MCF 10A (cell line): Measurements from ENCODE around the gene TMEM87B. TPM values are rescaled to one million over a fixed set of nuclear protein-coding genes. Genes with fewer than 3 reads are reported as not detected.

ENCODE experiments used
- BruUV-seq: library from RNA; stranded (reverse); fragments of 400-500 nt; replicated peaks from 2 replicates; lab custom pipeline; 2021; lab: Mats Ljungman, UMichigan
- CTCF ChIA-PET: fragments of 300-600 bp; sonication (Branson Sonifier 250); formaldehyde crosslinking; extraction: SDS; loops from one replicate; lab custom pipeline; 2021; ENCODE audit warnings: antibody characterized with exemption, inconsistent platforms; lab: Yijun Ruan, JAX
- POLR2A ChIA-PET: fragments of 300-600, 350-650 bp; sonication (Branson Sonifier 250); formaldehyde crosslinking; extraction: SDS; loops from one replicate; lab custom pipeline; 2020; ENCODE audit warnings: antibody characterized with exemption, inconsistent platforms; lab: Yijun Ruan, JAX
- DNase-seq: peaks from one replicate; pipeline ENCODE4 v3.0.0-alpha.2; 2018; ENCODE audit not compliant: unreplicated experiment
- H3K27ac Mint-ChIP-seq: one replicate; pipeline ENCODE4 v1.8.0; 2022; ENCODE audit warnings: mild to moderate bottlenecking, low read depth, mixed read lengths; ENCODE audit not compliant: unreplicated experiment
- H3K27me3 Mint-ChIP-seq: one replicate; pipeline ENCODE4 v1.8.0; 2022; ENCODE audit warnings: mixed read lengths; ENCODE audit not compliant: insufficient read depth, unreplicated experiment
- H3K36me3 Mint-ChIP-seq: one replicate; pipeline ENCODE4 v1.8.0; 2022; ENCODE audit warnings: mild to moderate bottlenecking, moderate library complexity, mixed read lengths; ENCODE audit not compliant: insufficient read depth, unreplicated experiment
- H3K4me1 Mint-ChIP-seq: one replicate; pipeline ENCODE4 v1.8.0; 2022; ENCODE audit warnings: mixed read lengths; ENCODE audit not compliant: insufficient read depth, unreplicated experiment
- H3K4me3 Mint-ChIP-seq: one replicate; pipeline ENCODE4 v1.8.0; 2022; ENCODE audit warnings: mild to moderate bottlenecking, moderate library complexity, mixed read lengths; ENCODE audit not compliant: unreplicated experiment
- H3K9me3 Mint-ChIP-seq: one replicate; pipeline ENCODE4 v1.8.0; 2022; ENCODE audit warnings: mixed read lengths; ENCODE audit not compliant: unreplicated experiment
- intact Hi-C: fragments of 100-400 bp; cut with micrococcal nuclease; formaldehyde crosslinking; loops from 2 replicates; pipeline ENCODE4 v1.14.1; 2022
- total RNA-seq: library from RNA; stranded (reverse); gene quantifications from 2 replicates; pipeline ENCODE4 v1.2.3, GENCODE V29; 2022
- TF ChIP-seq, protein P1 (sequence below): fragments of 200-600 bp; IDR thresholded peaks from one replicate; pipeline ENCODE4 v1.8.0; 2022; ENCODE audit warnings: antibody characterized with exemption, mild to moderate bottlenecking; ENCODE audit not compliant: unreplicated experiment

The TMEM87B gene
- total RNA-seq, 1 experiment from 2014 or later: 29.1 TPM

DNA sequence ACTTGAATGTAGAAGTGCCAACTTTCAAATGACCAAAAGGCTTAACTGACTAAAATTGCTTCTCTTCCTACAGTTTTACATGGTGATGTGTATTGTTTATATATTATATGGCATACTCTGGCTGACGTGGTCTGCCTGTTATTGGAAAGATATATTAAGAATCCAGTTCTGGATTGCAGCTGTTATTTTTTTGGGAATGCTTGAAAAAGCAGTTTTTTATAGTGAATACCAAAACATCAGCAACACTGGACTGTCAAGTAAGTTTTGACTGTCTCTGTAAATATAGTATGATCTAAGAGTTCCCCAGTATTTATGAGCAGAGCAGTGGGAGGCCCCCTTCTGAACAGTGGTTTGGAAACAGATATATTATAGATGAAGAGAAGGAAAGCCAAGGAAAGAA is 26.2 kb downstream of the TMEM87B start:
- POLR2A ChIA-PET: interaction anchor here (0.6 kb wide), 1 partner anchor 20 kb away, joined by 3 read pairs; no protein-coding TSS in a partner anchor
- CTCF ChIA-PET: no interaction called here
- Mint-ChIP-seq H3K36me3 (peaks cover 52% of the 10 kb centered on the region), H3K4me1 (no peaks in the 10 kb centered on the region), H3K27me3 (no peaks in the 10 kb centered on the region), H3K27ac (no peak overlapping the region), H3K9me3 (no peaks in the 10 kb centered on the region), H3K4me3 (no peak overlapping the region)
- TF ChIP-seq, protein P1, sequence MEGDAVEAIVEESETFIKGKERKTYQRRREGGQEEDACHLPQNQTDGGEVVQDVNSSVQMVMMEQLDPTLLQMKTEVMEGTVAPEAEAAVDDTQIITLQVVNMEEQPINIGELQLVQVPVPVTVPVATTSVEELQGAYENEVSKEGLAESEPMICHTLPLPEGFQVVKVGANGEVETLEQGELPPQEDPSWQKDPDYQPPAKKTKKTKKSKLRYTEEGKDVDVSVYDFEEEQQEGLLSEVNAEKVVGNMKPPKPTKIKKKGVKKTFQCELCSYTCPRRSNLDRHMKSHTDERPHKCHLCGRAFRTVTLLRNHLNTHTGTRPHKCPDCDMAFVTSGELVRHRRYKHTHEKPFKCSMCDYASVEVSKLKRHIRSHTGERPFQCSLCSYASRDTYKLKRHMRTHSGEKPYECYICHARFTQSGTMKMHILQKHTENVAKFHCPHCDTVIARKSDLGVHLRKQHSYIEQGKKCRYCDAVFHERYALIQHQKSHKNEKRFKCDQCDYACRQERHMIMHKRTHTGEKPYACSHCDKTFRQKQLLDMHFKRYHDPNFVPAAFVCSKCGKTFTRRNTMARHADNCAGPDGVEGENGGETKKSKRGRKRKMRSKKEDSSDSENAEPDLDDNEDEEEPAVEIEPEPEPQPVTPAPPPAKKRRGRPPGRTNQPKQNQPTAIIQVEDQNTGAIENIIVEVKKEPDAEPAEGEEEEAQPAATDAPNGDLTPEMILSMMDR: no peak
- no TSS peak for BruUV-seq
- DNase-seq: no peak
- intact Hi-C loops: no loop called here

- H3K4me3 Mint-ChIP-seq: no peak overlapping the region
- BruUV-seq: no TSS peak
- H3K36me3 Mint-ChIP-seq: peaks cover 74% of the 10 kb centered on the region
- no peak for DNase-seq
- intact Hi-C loops: no loop called here
- ChIA-PET POLR2A (no interaction called here), CTCF (no interaction called here)
- H3K4me1 Mint-ChIP-seq: no peaks in the 10 kb centered on the region
- no peaks in the 10 kb centered on the region for H3K27me3 Mint-ChIP-seq
- H3K9me3 Mint-ChIP-seq: no peaks in the 10 kb centered on the region
- H3K27ac Mint-ChIP-seq: no peak overlapping the region
- TF ChIP-seq, protein P1: no peak
Measured at GRCh38 chr2:112084689-112085374, 29.8 kb downstream of the TMEM87B start.

GRCh38 chr2:112085375-112085730 is 30.3 kb downstream of the TMEM87B start:
- TF ChIP-seq, protein P1: no peak
- ChIA-PET POLR2A (interaction anchor here (0.7 kb wide), 1 partner anchor 246 kb away, joined by 3 read pairs; no protein-coding TSS in a partner anchor), CTCF (no interaction called here)
- intact Hi-C loops: no loop called here
- no peak for DNase-seq
- no peak overlapping the region for H3K27ac Mint-ChIP-seq
- no peak overlapping the region for H3K4me3 Mint-ChIP-seq
- no peaks in the 10 kb centered on the region for H3K4me1 Mint-ChIP-seq
- no peaks in the 10 kb centered on the region for H3K27me3 Mint-ChIP-seq
- no peaks in the 10 kb centered on the region for H3K9me3 Mint-ChIP-seq
- no TSS peak for BruUV-seq
- H3K36me3 Mint-ChIP-seq: peaks cover 75% of the 10 kb centered on the region

GRCh38 chr2:112085916-112086669 is 31.0 kb downstream of the TMEM87B start:
- ChIA-PET POLR2A (interaction anchor here (0.7 kb wide), 1 partner anchor 245 kb away, joined by 3 read pairs; no protein-coding TSS in a partner anchor), CTCF (interaction anchor here (0.6 to 0.8 kb wide), 2 partner anchors 27 to 36 kb away, joined by 3 to 4 read pairs; no protein-coding TSS in a partner anchor)
- TF ChIP-seq, protein P1: no peak
- Mint-ChIP-seq H3K36me3 (peaks cover 74% of the 10 kb centered on the region), H3K4me1 (no peaks in the 10 kb centered on the region), H3K27me3 (no peaks in the 10 kb centered on the region), H3K27ac (no peak overlapping the region), H3K4me3 (no peak overlapping the region), H3K9me3 (no peaks in the 10 kb centered on the region)
- no peak for DNase-seq
- intact Hi-C loops: no loop called here
- BruUV-seq: no TSS peak
